ENCODE measurements around the gene SAYSD1.

GRCh38 chr6:39073471-39074355 is 41.3 kb downstream of the SAYSD1 start:
- TF ChIP-seq POLR2A (IDR thresholded peaks at IDR 0.05) (no peak), CTCF (IDR thresholded peaks at IDR 0.05) (no peak)
